Activated effector memory CD4-positive, alpha-beta T cell treated with anti-CD3 and anti-CD28 coated beads, Interleukin-2, amount 50 U/mL, for 16 hours (primary cell): ENCODE measurements around the gene CHST15.

Experiments
- DNase-seq: peaks from one replicate; pipeline ENCODE4 v3.0.0-alpha.2; 2020

CHST15 gene, protein sequence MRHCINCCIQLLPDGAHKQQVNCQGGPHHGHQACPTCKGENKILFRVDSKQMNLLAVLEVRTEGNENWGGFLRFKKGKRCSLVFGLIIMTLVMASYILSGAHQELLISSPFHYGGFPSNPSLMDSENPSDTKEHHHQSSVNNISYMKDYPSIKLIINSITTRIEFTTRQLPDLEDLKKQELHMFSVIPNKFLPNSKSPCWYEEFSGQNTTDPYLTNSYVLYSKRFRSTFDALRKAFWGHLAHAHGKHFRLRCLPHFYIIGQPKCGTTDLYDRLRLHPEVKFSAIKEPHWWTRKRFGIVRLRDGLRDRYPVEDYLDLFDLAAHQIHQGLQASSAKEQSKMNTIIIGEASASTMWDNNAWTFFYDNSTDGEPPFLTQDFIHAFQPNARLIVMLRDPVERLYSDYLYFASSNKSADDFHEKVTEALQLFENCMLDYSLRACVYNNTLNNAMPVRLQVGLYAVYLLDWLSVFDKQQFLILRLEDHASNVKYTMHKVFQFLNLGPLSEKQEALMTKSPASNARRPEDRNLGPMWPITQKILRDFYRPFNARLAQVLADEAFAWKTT

DNA sequence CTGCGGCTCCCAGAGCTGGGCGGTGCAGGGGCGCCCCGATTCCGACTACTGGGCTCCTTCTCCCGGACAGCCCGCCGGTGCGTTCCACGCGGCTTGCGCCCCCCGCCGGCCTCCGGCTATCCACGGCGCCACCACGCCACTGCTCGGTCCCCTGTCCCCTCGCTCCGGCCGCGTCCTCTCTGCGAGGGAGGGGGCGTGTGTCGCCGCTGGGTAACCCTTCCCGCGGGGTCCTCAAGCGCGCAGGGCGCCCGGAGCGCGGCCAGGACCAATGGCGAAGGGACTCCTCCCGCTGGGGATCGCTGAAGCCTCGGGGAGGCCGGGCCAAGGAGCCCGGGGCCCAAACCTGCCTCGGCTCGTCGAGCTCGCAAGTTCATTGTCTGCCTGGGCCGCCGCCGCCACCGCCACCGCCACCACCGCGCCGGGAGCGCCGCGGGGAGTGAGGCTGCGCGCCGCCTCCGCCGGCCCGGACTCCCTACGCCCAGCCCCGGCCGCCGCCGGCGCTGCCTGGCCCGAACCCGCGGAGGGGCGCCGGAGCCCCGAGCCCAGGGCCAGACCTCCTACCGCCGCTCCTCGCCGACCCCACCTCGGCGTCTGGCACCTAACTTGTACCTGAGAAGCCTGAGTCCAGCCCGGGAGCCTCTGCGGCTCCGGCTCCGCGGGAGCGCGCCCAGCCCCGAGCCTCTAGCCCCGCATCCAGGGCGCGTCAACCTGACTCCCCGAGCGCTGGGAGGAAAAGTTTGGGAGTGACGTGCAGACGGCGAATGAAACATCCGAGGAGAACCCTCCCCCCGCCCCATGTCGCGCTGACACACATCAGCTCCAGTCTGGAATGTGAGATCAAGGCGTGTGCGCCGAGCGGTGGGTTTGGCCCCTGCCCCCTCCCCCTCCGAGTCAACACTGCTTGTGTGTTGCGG is at the start of gene CHST15:
Gene CHST15, minus strand, starts transcription at position 739 of the 914 bp plus-strand sequence. CDS start 47,386 bp downstream, outside the sequence.
- no peak for DNase-seq

DNA sequence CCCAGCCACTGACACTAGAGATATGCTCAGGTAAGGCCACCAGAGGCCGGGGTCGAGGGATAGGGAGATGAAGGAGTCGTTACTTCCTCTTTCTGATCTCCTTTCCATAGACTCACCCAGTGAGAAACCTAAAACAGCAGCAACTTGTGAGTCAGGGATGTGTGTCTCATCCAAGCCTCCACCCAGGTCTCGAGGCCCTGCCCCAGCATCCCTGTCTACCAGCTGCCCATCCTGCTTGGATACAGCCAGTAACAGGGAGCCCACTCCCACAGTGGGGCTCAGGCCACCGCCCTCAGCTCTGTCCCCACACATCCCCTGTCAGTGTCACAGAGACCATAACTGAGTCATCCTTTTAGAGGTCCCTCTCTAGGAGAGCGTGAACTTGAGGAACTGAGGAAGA is 49.6 kb upstream of the CHST15 start:
- no peak for DNase-seq

DNA sequence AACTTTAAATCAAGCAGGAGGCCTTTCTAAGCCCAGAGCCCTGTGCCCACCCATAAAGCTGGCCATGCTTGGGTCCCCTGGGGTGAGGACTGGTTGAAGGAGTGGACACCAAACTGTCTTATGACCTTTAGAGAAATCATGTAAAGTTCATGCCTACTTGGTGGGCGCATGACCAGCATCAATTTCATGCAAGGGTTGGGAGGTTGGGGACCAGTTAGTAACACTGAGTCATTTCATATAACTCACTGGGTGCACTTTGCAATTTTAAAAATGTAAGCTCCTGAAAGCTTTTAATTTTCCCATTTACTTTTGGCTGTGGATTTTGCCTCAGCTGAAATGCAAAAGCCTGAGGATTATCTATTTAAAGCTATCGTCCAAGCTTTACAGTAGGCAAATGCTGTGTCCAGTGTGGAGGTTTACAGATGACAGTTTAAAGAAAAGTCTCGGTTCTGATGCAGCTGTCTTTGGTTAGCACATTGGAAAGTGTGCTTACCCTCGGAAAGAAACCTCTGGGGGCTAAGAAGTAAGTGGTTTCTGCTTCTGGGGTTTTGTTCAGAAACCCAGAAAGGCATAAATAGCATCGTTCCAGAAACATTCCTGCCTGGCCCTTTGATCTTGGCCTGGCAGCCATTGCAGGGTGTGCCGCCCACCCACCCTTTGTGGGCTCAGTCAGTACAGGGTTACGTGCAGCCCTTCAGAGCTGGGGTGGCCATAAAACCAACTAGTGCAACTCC is 48.8 kb upstream of the CHST15 start:
- DNase-seq: no peak

DNA sequence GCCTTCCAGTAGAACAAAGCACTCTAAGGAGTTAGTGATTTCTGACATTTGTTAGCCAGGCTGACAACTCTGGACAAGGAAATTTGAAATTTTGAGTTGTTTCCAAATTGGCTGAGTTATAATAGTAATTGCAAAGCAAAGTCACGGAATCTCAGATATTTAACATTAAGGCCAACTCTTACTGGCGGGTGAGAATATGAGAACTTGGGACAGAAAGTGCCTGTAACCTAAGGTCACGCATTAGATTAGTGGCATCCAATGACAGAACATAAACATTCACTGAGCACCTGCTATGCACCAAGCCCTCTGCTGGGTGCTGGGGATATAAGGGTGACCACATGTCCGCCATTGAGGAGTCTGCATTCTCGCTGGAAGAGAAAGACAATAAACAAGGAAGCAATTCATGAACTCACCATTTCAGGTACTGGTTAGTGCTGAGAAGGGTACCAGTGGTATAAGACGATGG is 45.5 kb upstream of the CHST15 start:
- no peak for DNase-seq

DNA sequence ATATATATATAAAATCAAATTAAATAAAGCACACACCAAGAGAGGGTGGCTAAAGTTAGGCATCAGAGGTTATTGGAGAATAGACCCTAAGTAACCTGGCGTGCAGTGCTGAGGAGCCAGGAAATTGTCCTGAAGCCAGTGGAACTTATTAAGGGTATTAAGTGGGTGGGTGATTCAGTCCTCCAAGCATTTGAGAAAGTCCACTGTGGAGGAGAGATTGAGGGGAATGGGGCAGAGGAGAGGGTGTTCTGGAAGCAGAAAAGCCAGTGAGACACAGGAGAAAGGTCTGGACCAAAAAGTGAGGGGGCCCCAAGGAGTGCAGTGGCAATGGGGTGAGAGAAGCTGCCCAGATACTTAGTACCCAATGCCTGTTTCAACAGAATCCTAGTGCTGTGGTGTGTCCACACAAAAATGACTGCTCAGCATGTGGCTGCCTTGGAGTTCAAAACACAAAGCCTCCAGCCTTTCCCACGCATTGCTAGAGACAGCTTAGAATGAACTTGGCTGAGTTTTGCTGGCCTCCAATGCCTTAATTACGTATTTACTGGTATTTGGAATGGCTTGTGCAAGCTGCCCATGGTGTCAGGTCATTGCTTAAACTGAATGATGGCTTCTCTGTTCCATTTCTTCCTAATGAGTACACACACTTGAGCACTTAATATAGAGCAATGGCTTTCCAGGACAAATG is 44.9 kb upstream of the CHST15 start:
- DNase-seq: no peak

DNA sequence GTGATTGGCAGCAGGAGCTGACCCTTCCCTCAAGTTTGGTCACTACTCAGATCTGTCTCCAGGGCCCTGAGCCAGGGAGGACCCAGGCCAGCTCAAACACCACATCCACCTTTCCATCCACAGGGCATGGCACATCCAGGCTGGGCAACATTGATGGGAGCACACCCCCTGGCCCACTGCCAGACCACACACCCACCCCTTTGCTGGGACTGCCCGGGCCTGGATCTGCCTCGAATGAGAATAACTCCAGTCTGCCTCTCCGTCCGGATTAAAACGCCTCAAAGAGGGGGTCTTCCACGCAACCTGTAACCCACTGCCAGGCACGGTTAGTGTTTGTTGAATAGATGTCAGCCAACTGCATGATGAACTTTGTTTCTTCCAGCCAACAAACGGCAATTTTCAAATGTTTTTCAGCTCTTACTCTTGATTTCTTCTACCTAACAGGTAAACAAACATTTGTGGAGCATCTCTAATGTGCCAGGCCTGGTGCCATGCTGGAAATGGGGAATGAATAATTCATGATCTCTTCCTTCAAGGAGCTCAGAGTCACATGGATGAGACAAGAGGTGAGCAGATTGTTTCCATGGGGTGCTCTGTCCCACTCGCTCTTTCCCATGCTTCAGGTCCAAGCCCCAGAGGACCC is 41.0 kb upstream of the CHST15 start:
- no peak for DNase-seq

DNA sequence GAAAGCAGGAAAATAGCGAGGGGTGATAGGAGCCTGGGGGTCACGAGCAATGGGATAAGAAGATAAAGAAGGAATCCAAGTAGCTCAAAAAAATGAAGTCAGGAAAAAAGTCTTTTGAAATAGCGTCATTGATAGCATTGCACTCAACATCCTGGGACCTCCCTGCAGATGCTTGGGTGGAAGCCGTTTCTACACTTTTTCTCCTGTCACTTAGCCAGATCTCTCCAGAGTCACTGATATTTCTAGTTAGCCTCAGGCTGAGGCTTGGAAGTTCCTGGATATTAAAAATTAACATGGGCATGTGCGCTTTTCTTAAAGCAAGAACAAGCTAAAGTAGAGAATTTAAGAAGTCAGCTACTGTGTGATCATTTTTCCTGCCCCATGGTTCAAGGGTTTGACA is 39.5 kb upstream of the CHST15 start:
- DNase-seq: no peak

DNA sequence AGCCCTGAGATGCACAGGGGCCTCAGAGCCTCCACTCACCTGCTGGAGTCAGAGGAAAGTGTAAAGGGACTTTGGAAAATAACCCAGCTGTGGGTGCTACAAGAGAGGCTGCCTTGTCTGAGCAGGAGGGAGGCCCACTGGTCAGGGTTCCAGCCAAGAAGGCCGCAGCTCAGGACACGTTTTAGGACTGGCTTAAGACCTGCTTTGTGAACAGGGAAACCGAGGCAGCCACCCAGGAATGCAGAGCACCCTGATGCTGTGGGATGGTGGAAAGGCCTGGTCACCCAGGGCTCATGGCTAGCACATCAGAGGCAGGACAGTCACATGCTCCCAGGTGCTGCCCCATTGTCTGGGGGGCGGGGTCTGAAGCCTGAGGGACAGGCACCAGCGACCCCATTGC is 38.9 kb upstream of the CHST15 start:
- no peak for DNase-seq

DNA sequence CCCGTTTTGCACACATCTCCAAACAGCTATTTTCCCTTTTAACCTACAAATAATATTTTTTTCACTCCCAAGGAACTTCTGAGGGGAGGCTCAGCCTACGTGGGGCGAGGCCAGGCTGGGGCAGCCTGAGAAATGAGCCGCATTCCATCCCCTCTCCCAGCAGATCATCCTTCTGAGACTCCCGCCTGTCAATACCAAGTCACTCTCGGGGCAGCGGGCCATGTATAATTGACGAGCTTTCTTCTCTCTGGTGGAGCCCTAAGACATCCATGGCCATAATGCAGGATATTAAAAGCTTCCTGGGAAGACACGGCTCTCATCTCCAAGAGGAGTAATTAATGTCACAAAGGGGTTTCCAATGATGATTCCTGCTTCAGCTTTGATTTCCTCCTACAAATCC is 37.8 kb upstream of the CHST15 start:
- DNase-seq: no peak

DNA sequence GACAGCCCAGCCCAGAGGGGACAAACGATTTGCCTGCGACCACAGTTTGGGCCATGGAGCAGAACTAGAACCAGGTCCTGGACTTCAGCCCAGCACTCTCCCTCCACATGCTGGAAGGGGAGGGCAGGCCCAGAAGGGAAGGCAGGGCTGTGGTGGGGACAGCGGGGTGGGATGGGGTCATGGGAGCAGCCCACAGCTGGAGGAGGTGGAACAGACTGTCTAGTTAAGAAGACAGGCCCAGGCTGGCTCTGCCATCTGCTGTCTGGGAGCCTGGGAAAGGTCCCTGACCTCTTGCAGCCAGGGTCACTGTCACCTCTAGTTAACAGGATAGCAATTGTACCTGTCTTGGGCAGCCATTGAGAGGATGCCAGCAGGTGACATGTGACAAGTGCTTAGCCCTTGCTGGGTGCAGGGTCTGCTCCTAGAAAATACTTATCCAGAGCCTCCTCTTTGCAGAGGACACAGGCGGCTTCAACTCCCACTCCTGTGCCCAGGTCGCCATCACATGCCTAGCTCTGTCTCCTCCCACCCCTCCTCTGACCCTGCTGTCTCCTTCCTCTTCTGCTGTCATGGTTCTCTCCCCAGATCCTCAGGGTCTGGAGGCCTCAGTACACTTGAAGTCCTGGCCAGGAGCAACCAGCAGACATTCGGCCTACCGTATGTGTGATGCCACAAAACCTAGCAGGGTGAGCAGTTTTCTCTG is 37.0 kb upstream of the CHST15 start:
- DNase-seq: peak; percentile 19

DNA sequence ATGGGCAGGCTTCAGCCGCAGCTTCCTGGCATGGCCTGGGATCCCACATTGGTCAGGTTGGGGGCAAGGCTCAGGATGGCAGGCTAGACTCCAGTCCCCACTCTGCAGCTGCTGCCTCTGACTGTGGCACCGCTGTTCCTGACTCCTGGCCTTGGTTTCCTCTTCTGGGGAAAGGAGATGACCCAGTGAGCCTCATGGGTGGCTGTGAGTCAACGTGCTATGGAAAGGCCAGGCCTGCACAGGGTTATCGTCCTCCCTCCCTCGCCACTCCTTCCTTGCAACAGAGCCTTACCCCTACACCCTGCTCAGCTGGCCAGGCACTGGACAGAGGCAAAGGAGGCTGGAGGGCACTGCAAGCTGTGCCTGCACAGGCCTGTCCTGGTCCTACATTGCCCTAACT is 36.1 kb upstream of the CHST15 start:
- DNase-seq: no peak

DNA sequence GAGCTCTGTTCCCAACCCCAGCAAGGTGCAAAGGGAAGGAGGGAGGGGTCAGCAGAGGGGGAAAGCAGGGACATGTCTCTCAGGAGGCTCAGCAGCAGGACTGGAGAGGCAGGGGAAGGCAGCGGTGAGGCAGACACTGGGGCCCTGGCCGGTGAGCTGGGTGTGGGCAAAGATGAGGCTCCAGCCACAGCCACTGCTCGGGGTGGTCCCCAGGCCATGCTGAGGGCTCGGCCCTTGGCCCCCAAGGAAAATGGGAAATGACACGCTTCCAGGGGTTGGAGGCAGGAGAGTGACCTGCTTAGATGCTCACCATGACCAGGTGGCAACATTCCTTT is 35.4 kb upstream of the CHST15 start:
- DNase-seq: no peak

DNA sequence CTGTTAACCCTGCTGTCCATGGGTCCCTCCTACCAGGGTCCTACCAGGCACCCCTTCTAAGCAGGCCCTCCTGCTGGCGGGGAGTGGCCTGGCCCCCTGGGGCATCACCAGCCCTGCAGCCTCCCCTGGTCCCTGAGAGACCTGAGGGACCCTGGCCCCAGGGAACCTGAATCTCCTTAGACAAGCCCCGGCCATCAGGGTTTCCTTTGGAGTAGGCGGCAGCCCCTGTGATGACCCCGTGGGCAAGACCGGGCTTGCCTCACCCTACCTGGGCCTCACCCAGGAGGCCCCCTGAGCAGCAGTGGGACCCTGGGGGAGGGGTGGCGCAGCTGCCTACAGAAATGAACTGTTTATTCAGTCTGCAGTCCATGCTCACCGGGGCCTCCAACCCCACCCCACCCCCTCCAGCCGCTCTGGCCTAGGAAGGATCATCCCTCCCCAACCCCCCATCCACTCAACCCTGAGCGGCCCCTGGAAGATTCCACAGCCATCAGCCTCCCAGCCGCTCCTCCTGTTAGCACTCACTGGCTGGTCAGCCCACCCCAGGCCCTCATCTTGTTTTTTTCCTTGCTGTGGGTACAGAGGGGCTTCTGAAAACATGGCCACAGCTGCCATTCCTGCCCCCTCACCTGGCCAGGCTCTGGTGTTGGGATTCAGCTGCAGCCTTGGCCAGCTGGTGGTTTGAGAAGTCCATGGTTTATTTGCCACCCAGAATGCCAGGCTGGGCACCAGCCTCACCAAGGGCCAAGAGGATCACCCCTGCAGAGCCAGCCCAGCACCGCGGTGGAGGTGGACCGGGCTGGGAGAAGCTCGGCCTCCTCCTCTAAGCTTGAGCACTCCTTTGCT is 34.8 kb upstream of the CHST15 start:
- DNase-seq: no peak

DNA sequence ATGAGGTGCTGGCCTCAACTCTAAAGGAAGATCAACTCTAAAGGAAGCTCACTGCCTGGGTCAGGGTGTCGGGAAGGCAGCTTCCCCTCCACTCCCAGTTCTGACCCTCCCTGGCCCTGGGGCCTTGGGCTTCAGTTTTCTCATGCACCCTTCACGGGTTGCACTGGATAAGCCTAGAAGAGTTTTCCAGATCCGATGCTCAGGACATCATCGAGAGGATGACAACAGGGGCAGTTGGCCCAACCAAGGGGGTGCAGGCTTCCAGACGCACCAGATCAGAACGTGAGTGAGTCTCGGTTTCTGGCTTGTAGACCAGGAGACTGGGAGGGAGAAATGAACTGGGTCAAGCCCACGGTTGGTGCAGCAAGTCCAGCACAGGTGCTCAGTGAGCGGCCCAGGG is 34.2 kb upstream of the CHST15 start:
- no peak for DNase-seq

DNA sequence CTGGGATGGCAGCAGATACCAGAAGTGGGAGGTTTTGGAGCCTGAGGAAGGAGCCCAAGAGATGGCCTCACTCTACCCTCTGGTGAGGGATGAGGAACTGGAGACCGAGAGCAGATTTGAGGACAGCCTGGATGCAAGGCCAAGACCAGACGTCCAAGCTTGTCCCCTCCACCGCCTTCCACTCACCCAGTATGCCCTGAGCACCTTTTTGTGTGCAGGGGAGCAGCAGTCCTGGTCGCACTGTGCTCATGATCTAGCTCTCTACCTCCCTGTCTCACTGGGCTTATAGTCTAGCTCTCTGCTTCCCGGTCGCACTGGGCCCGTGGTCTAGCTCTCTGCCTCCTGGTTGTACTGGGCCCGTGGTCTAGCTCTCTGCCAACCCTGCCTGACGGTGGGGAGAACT is 33.6 kb upstream of the CHST15 start:
- DNase-seq: no peak

DNA sequence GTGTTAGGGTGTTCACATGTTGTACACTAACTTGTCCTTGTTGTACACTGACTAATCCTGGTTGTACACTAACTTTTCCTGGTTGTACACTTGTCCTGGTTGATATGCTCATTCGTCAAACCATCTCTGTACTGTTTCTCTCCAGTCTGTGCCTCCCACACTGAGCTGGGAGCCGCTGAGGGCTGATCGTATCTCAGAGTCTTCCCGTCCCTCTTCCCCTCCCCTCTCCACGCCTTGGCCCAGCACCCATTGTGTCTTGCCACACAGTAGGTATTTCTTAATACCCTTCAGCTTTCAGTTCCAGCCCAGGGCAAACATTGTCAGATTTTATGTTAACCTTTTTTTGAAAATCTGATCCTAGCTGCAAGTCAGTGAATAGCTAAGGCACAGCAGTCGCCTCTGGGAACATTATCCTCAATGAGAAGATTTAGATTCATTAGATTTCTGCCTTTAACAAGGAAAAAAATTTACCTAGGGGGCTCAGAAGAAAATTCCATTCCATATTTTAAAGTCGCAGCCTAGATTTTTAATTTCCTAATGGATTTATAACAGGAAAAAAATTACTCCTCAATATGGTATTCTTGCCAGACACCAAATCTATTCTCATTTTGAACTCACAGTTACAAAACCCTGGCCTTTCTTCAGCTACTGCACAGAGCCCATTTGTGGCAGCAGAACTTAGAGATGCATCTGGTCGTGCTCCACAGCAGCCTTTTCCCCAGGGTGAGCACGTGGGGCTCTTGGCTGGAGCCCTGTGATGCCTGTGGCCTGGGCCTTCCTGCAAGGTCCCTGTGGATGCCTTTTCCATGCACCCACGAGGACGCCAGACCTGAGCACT is 33.0 kb upstream of the CHST15 start:
- no peak for DNase-seq

DNA sequence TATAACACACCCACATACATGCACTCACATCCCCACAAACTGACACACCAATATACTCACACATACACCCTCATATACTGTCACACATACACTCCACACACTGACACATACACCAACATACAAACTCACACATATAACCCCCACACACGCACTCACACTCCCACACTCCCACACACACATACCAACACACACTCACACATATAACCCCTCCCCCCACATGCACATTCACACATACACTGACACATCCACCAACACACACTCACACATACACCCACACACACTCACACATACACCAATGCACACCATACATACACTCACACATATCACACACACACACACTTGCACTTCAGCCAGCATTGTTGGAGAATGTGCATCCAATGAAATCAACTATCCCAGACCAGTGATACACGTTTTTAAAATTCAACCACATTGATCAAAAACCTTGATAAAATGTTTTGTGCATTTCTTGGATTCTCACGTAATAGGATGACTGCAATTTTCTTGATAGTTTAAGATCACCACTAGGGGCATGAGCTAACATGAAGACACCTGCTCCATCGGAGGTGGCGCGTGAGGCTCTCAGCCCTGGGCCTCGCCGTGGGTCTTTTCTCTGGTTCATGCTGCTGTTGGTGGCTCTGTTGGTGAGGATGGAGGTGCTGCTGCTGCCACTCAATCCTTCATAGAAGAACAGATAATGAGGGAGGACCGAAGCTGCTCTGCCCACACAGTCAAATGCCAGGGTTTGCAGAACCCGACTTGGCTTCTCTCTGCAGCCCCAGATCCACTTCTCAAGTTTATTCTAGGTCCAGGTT is 32.1 kb upstream of the CHST15 start:
- DNase-seq: no peak

DNA sequence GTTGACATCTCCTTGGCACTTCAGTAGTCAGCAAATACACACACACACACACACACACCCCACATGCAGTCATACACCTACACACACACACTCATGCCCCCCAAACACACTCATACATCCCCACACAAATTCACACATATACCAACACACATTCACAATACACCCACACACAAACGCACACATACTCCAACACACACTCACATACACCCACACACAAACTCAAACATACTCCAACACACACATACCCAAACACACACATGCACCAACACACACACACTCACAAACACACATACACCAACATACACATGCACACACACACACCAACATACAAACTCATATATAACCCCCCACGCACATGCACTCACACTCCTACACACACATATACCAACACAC is 31.4 kb upstream of the CHST15 start:
- DNase-seq: no peak
